Fibroblast of skin of left biceps (primary cell): ENCODE data around the gene CHST3.
"Not testable (repeated sequence)": the region's sequence is repeated elsewhere in the genome, so short reads cannot be mapped to it uniquely, and the experiment has no call there.

Source experiments
- DNase-seq, 2 experiments: peaks; one replicate each; pipeline ENCODE4 v3.0.0-alpha.2; 2013; ENCODE audit warnings: low read depth in 2 of 2

Gene CHST3

DNA sequence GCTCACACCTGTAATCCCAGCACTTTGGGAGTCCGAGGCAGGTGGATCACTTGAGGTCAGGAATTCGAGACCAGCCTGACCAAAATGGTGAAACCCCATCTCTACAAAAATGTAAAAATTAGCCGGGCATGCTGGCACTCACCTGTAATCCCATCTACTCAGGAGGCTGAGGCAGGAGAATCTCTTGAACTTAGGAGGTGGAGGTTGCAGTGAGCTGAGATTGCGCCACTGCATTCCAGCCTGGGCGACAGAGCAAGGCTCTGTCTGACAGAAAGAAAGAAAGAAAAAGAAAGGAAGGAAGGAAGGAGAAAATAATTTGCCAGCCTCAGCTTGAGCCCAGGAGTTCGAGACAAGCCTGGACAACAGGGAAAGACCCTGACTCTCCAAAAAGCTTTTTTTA lies 24.7 kb downstream of the CHST3 start:
- not testable (repeated sequence) for DNase-seq

DNA sequence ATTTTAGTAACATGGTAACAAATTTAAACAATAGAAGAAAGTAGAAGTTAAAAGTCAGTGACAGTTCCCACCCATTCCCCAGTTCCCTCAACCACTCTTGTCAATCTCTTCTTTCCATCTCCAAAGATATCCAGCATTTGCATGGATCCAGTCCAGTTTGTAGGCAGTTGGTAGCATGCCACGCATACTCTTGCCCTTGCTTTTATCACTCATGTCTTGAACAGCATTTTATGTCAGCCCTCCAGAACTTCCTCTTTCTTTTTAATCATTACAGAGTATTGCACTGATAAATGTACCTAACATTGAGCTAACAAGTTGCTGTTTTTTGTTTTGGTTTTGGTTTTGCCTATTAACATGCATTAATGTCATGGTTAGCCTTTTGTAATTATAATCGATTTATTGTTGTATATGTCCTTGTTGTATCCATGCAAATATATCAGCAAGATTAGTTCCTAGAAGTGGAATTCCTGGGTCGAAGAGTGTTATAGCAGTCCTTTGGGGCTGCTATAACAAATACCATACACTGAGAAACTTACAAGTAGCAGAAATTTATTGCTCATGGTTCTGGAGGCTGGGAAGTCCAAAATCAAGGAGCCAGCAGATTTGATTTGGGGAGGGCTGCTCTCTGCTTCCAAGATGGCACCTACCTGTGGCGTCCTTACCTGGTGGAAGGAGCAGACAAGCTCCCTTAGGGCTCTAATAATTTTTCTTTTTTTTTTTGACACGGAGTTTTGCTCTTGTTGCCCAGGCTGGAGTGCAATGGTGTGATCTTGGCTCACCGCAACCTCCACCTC lies 25.7 kb downstream of the CHST3 start:
- no peak for DNase-seq

DNA sequence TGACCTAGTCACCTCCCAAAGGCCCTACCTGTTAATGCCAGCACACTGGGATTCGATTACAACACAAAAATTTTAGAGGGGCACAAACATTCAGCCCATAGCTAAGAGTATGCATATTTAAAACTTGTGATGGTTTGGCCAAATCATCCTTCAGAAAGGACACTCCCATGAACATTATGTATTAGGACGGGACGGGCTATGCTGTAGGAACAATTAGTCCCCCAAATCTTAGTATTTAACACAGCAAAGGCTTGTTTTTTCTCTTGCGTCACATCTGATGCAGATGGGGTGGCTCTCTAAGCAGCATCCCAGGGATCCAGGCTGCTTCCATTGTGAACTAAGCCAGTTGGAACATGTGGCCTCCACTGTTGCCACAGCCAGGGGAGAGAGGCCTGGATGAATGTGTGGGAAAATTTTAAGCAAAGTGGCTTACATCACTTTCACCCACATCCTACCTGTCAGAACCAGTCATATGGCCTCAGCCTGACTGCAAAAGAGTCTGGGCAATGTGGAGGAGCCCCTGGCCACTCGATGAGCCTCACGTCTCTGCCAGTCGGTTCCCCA lies 26.6 kb downstream of the CHST3 start:
- no peak for DNase-seq

DNA sequence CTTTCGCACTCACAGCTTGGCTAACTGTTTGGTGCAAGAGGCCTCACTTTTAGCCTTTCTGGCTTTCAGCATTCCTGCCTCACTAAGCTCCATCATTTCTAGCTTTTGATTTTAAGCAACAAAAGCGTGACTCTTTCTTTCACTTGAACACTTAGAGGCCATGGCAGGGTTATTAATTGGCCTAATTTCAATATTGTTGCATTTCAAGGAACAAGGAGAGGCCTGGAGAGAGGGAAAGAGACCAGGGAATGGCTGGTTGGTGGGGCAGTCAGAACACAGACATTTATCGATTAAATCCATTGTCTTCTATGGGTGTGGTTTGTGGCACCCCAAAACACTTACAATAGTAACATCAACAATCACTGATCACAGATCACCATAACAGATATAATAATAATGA lies 31.3 kb downstream of the CHST3 start:
- DNase-seq: no peak

DNA sequence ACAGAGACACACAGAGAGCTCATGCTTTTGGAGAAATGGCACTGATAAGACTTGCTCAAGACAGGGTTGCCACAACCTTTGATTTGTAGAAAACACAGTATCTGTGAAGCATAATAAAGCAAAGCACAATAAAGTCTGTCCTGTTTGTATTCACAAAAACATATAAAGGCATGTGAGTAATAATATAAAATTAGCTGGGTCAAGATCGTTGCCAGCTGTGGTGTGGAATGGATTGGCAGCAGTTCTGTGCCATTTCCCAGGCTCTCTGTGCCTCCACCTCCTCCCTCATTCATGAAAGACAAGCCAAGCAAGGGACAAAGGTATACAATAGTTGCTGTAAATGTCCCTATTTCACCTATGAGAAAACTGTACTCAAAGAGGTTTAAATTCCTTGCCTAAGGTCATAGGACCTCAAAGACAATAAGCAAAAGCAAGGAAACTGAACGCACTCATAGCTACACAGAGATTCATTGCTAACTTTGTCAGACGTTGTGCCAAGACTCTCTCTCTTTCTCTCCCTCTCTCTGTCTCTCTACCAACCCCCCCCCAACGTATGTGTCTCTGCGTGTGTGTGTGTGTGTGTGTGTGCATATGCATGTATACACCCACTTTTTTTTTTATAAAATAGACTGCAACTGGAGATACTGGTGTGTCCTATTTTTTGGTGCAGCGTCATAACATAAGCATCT lies 31.8 kb downstream of the CHST3 start:
- no peak for DNase-seq

DNA sequence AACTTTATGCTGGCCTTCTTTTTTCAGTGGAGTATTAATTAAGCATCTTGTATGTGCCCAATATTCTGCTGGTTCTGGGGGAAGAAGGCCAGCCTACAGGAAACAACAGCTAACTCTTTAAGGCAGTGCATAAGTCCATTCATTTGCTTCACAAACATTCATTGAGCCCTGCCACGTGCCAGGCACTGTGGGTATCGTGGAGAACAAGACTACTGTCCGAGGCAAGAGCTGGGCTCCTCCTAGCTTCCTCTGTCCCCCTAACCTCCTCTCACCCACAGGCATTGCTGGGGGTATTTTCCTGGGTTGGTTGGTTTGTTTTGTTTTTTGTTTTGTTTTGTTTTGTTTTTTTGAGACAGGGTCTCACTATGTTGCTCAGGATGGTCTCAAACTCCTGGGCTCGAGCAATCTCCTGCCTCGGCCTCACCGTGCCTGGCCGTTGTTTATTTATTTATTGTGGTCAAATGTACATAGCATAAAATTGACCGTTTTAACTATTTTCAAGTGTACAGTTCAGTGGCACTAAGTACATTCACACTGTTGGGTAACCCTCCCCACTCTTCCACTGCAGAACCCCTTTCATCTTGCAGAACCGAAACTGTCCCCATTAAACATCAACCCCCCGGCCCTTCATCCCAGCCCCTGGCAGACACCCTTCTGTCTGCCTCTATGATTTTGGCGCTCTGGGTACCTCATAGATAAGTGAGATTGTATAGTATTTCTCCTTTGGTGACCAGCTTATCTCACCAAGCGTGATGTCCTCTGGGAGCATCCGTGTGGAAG lies 32.6 kb downstream of the CHST3 start:
- DNase-seq: no peak

DNA sequence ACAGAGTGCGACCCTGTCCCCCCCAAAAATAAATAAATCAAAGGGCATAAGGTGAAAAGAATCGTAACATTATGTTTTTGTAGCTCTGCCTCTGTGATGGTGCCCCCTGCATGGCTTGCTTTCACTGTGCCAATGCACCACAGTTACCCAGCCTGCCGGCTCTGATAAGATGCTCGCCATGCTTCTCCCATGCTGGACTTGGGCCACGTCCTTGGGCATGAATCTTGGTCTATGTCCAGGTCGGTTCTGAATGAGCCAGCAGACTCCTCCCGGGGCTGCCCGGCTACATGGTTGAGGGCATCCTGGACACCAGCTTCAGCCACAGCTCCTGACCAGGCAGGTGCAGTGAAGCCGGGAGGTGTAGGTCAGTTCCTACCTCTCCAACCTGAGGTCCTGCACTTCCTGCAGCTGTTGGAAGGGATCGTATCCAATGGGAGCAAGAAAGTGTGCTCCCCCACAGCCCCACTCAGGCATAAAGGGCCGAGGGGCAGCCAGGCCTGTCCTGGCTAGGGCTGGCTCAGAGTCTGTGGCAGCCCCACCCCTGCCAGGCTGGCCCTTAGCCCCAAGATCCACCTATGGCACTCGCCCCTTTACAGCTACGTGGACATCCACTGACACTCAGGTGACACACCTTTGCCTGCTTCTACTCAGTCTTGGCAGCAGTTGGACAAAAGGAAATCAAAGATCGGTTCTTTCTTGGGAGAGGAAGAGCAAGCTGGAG lies 34.1 kb downstream of the CHST3 start:
- no peak for DNase-seq

DNA sequence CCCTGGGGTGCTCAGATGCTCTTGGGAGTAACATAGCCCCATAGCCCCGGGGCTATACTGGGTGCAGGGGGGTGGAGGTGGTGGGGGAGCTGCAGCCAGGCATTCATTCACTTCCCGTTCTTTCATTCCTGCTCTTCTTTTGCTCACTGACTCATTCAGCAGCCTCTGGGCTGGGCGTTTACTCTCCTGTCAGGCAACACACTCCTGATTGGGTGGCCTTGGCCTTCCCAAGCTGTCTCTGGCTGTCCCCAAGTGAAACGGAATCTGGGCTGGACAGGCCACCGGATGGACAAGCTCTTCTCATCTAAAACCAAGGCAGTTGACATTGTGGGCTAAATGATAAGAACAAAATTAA lies 34.6 kb downstream of the CHST3 start:
- DNase-seq: no peak

DNA sequence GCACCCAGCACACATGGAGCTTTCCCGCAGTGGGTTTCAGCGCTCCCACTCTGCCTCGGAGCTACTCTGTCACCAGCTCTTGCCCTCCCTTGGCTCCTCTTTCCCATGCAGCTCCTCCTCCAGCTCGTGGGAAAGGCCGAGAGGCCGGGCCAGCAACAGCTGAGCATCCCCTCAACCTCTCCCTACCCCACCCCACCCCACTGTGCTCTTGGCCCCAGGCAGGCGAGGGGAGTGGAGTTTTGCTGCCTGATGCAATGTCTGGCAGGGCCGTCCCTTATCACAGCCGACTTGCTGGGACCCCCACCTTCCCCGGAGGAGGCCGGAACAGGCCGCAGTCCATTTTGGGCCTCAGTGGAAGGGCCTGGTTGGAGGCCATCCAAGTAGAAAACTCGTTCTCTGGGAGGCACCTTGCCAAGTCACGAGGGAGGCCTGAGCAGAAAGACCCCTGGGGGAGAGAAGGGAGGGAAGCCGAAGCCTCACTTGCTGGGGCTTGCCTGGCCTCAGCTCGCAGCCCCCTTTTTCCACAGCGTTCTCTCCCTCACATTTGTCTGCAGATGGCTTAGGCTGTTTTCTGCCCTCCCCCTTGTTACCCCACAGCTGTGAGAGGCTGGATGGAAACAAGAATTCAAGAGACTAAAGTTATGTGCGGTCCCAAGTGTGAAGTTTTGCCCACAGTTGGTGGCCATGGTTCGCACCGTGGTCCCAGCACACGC lies 35.3 kb downstream of the CHST3 start:
- DNase-seq: peak; percentile 35 to 37

DNA sequence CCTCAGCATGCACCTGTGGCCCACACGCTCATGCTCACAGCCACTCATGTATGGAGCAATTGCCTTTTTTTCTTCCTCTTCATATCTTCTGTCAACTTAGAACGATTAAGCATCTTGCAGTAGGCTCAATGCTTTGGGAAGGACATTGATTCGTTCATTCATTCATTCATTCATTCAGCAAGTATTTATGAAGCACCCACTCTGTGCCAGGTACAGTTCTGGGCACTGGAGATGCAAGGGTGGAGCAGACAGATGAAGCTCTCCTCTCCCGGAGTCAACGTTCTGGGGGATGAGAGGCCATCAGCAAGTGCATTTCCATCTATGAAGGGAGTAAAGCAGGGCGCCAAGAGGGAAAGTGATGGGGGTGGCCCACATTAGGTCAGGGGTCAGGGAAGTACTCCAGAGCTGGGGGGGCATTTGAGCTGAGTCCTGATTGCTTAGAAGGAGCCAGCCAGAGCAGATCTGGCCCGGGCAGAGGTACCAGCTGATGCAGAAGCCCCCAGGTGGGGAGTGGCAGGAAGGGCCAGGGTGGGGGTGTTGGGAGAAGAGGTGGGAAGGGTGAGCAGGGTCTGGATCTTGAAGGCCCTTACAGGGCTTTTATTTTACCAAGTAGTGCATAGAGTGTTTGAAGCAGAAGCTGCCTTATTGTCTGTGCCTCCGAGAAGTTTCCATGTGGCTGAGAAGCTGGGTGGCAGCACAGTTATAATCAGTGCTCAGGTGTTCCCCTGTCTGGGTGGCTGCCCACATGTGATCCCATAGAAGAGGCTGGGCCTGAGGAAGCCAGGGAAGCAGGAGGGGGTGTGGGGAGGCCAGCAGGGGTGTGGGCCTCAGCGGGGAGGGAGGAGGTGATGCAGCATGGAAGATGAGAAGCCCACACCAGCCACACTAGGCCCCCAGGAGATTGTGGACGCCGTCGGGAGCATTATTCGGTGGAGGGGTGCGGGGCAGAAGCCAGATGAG lies 36.2 kb downstream of the CHST3 start:
- no peak for DNase-seq

DNA sequence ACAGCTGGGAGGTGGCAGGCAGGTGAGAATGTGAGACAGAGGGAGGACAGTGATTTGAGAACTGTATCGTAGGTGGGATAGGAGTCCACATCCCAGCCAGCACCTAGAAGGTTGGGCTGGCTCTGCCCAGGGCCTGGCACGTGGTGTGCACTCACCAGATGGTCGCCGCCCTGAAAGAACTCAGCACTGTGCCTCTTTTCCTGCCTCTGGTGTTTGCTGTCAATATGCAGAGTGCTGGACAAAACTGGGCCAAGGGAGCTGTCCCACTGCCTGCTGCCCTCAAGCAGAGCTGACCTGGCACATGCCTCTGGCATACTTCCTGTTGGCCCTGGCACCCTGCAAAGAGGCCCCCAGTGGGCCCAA lies 36.8 kb downstream of the CHST3 start:
- DNase-seq: no peak

DNA sequence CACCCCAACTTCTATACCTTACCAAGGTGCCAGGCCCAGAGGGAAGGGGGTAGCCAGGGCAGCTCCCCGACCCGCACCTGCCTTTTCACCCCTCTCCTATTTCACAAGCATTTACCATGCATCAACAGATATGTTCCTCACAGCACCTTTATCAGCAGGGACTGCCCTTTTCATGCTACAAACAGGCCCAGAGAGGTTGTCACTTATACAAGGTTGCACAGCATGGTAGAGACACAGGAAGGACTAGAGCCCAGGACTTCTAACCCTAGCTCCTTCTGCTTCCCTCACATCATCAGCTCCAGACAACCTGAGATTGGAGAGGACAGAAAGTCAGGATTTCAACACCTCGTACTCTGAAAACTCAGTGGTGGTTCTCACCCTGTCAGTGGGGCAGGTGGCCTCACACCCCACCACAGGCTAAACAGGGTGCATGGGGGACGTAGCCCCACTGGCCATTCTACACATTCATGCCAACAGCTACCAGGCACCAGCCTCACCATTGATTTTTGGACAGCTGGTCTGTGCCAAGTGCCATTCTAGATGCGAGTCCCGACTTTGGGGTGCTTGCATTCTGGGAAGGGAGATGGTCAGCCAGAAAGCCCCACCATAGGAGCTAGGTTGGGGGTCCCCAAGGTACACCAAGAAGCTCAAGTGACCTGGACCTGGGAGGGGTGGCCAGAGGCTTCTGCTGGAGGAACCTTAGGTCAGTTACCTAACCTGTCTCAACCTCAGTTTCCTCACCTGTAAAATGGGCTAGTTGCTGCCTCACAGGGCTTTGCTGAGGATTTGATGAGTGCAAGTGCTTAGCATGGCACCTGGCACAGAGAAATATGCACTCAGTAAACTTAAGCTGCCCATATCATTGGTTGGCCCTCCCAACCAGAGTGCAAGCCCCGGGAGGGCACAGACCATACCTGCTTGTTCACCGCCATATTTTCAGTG lies 38.4 kb downstream of the CHST3 start:
- no peak for DNase-seq

DNA sequence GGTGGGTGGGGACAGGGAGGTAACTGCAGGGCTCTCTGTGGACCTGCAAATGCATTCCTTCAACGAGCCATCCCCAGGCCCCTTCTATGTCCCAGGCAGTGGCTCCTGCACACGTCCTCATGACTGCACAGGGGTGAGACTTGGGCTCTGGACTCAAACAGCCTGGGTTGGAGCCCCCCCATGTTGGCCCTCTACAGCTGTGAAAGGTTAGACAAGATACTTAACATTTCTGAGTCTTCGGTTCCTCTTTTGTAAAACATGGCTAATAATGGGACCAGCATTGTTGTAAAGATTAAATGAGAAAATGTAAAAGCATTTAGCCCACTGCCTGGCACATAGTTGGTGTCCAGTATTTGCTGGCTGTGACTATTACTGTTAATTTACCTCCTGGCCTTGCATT lies 41.8 kb downstream of the CHST3 start:
- no peak for DNase-seq

DNA sequence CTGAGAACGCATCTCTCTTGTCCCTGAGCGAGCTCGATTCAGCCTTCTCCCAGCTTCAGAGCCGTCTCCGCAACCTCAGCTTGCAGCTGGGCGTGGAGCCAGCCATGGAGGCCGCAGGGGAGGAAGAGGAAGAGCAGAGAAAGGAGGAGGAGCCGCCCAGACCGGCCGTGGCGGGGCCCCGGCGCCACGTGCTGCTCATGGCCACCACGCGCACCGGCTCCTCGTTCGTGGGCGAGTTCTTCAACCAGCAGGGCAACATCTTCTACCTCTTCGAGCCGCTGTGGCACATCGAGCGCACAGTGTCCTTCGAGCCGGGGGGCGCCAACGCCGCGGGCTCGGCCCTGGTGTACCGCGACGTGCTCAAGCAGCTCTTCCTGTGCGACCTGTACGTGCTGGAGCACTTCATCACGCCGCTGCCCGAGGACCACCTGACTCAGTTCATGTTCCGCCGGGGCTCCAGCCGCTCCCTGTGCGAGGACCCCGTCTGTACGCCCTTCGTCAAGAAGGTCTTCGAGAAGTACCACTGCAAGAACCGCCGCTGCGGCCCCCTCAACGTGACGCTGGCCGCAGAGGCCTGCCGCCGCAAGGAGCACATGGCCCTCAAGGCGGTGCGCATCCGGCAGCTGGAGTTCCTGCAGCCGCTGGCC lies 43.2 kb downstream of the CHST3 start:
- no peak for DNase-seq

DNA sequence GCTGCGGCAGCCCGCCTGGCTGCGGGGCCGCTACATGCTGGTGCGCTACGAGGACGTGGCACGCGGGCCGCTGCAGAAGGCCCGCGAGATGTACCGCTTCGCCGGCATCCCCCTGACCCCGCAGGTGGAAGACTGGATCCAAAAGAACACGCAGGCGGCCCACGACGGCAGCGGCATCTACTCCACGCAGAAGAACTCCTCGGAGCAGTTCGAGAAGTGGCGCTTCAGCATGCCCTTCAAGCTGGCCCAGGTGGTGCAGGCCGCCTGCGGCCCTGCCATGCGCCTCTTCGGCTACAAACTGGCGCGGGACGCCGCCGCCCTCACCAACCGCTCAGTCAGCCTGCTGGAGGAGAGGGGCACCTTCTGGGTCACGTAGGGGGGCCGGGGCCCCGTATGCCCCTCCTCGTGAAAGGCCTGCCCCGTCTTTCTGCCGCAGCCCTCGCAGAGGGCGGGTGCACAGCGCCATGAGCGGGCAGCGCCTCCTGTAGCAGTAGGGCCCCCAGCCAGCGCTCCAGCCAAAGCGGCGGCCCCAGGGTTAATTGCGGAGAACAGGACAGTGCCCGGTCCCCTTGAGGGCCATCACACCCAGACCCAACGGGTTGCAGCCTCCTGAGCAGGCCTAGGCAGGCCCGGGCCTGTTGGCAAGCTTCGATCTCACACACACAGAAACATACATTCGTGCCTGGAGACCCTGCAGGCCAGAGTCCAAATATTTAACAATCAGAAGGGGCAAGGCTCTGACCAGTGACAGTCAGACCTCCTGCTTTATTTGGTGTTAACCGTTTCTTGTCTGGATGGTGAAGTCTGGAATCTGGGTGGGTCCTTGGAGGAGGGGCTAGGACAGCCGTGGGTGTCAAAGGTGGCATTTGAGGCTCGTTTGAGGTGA lies 44.1 kb downstream of the CHST3 start:
- DNase-seq: no peak

DNA sequence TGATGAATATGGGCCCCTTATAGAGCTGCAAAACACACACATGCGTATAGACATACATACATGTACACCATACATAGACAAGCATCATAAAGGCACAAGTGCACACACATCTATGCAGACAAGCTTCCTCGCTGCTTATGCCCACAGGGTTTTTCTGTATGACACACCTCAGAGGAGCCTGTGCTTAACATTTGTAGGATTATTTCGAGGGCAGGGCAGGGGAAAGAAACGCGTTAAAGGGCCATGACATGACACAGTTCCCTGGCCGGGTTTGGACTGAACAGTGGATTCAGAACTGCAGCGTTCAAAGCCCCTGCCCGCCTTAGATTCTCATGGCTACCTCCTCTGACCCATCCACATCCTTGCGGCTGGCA lies 44.8 kb downstream of the CHST3 start:
- no peak for DNase-seq

DNA sequence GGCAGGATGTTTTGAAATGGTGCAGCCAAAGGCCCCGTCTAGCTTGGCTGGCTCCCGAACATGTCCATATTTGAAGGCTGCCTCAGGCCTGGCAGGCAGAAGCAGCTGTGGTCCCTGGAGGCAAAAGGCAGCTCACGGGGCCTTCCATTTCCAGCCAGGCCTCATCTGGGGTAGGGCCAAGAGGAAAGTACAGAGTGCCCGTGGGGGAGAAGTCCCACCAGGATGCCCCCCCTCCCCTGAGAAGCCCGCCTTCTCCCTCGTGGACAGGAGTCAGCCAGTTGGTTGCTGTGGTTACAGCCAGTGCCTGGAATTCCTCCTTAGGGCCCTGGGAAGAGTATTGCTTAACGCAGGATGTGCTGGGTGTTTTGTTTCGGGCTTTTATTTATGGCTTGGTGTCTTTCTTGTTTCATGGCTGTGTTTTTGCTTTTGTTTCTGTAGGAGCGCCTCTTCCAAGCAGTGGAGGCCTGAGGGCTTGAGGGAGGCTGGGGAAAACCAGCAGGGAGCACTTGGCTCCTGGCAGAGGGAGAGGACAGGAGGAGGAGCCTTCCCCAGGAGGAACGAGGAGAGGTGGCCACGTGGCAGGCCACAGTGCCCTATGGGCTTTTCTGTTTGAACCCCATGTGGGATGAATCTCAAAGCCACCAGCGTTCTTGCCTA lies 45.4 kb downstream of the CHST3 start:
- peak; percentile 88 for DNase-seq
